Skin epidermis (tissue), 12 donors: ENCODE measurements around the gene IKZF4.

Source experiments
- H3K27ac ChIP-seq, 21 experiments: fragments of 200-600 bp; sonication (generic) in 11 of 21; one replicate each; pipeline ENCODE4 v1.5.0; 2020; ENCODE audit warnings: mild to moderate bottlenecking in 3 of 21, inconsistent platforms in 2 of 21, moderate library complexity in 2 of 21
- H3K4me3 ChIP-seq, 7 experiments: fragments of 200-600 bp; sonication (generic) in 2 of 7; one replicate each; pipeline ENCODE4 v1.5.0; 2020; ENCODE audit warnings: inconsistent platforms in 2 of 7, mild to moderate bottlenecking in 2 of 7, moderate library complexity in 1 of 7

Gene IKZF4

DNA sequence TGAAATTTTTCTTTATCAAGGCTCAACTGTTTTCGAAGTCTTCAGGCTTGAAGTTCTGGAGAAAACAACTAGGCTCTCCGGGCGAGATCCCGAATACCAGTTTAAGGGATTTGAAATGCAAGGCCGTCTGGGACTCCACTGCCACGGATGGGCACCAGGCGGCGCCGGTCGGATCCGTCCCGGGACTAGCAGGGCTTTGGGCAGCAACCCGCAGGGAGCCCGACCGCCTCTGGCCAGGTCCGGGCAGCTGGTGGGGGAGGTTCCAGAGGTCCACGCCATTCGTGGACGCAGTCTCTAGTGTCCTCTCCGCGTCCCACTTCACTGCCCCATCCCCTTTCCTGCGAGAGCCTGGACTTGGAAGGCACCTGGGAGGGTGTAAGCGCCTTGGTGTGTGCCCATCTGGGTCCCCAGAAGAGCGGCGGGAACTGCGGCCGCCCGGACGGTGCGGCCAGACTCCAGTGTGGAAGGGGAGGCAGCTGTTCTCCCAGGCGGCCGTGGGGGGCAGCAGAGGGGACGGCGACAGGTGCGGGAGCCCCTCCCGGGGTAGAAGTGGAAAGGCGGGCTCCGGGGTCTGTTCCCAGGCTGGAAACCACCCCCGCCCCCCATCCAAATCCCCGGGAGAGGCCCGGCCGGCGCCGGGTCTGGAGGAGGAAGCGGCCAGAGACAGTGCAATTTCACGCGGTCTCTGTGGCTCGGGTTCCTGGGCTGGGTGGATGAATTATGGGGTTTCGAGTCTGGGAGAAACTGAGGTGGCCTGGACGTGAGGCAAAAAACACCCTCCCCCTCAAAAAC, 58.3 kb downstream of the IKZF4 start:
- H3K4me3 ChIP-seq = peak overlapping the region; percentile 38 to 77 (median 61)
- H3K27ac ChIP-seq = peak overlapping the region; percentile 33 to 93 (median 86)

DNA sequence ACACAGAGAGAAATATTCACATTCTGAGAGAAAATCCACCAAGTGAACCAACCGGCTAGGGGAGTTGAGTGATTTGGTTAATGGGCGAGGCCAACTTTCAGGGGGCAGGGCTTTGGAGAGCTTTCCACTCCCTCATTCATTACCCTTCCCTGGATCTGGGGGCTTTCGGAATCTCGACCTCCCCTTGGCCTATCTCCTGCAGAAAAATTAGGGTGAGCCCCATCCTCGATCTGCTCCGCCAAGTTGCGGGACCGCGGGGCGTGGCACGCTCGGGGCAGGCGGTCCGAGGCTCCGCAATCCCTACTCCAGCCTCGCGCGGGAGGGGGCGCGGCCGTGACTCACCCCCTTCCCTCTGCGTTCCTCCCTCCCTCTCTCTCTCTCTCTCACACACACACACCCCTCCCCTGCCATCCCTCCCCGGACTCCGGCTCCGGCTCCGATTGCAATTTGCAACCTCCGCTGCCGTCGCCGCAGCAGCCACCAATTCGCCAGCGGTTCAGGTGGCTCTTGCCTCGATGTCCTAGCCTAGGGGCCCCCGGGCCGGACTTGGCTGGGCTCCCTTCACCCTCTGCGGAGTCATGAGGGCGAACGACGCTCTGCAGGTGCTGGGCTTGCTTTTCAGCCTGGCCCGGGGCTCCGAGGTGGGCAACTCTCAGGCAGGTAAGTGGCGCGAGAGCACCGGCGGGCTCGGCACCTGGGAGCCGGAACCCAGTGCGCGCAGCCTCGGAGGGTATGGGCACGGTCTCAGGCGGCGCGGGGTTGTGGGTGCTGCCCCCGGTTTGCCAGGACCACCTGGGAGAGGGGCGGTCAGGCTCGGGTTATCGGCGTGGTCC, 59.1 kb downstream of the IKZF4 start, which contains the start of gene ERBB3:
Gene ERBB3 (plus strand): TSS at position 443 of the 833 bp plus-strand sequence. CDS start 136 bp downstream, at position 579.
- Histone ChIP-seq H3K4me3 (peak within 1 kb of the TSS; percentile 38 to 77 (median 61)), H3K27ac (peak within 1 kb of the TSS; percentile 33 to 93 (median 86))

DNA sequence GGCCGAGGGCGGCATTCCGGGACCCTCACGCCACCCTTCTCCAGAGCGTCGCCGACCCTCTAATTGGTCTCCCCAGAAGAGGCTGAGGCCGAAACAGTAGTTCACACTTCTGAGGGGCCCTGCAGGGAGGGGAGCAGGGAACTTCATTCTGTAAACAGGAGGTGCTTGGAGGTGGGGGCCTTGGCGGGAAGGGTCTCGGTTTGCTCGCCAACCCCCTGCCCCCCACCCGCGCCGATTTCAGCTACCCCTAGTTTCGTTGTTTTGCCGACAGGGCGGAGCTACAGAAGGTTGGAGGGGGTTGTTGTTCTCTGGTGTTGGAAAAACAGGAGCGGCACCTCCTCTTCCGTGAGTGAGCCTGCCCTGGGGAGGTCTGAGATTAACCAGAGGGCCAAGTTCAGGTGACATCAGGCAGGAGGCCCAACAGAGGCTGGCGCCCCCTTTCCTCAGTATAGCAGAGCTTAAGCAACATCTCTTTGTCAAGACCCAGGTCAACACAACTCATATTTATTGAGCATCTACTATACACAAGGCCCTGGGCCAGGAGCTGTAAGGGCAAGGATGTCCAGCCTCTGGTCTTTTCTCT, 59.8 kb downstream of the IKZF4 start:
- Histone ChIP-seq H3K27ac (peak overlapping the region in 20 of 21 experiments; percentile 68 to 93 (median 85)), H3K4me3 (peak overlapping the region; percentile 38 to 77 (median 61))

DNA sequence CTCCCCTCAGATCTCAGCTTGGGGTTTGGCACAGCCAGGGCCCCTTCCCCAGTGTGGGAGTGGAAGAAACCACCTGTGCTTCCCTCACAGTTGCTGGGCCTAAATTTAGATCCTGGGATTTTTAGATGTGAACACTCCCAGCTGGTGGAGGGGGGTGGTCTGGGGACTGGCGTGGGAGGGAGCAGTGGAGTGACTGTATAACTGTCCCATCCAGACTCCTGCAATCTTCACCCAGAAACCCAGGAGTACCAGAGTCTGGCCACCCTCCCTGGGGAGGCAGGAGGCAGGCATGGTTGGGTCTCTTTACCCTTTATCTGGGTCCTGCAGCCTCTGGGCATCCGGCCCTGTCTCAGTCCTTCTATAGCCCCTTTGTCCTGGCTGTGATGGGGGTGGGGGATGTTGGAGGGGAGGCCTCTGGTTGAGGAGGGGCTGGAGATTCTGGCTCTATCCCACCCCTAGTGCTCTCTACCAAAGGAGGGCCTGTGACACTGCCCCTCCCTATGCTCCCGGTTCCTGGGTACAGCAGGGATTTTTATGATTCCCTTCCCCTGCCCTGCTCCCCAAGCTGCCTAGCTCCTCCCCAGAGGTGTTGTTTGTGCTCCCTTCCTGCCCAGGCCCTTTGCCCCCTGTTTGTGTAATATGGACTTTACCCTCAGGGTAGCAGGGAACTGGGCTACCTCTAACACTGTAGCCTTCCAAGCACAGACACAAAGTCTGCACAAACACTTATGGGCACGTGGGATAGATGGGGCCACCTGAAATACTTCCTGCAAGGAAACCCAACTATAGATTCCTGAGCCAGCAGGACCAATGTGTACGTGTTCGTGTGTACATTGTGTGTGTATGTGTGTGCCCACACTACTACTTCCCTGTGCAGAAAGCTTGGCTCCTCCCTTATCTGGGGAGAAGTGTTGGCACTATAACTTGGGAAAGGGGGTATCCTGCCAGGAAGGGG, 60.8 kb downstream of the IKZF4 start:
- Histone ChIP-seq H3K4me3 (peak overlapping the region; percentile 38 to 77 (median 61)), H3K27ac (peak overlapping the region in 13 of 21 experiments; percentile 14 to 93 (median 87))

DNA sequence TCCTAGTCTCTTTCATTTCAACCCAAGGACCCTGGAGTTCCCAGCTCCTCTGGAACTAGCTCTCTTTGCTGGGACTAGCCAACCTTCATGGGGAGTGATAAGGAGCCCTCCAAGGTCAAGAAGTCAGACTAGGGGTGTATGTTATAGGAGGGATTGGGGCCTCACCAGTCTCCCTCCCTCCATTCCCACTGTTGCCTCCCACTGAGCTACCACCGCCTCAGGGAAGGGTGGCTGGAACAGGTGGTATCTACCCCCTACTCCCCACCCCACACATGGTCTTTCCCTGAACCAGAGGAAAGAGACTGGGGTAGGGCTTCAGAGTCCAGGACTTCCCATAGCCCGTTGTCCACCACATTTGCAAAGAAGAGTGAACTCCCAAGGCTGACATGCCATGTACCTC, 61.5 kb downstream of the IKZF4 start:
- Histone ChIP-seq H3K4me3 (no peak overlapping the region), H3K27ac (peak overlapping the region in 6 of 21 experiments; percentile 8 to 93 (median 62))

DNA sequence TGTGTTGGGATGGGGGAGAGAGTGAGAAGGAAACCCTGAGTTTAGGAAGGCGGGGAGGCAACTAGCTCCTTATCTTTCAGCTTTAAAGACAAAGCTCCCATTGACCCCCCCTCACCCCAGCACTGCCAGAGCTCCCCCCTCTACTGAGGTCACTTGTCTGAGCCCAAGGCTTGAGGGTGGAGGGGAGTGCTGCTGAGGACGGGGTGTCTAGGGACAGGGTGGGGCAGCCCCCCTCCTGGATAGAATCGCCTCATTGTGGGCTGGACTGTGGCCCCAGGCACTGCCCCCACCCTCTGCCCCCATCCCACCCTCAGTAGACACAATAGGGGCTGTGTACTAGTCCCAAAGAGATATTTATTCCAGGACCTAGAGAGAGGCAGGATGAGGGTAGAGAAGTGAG, 62.1 kb downstream of the IKZF4 start:
- Histone ChIP-seq H3K27ac (peak overlapping the region in 5 of 21 experiments; percentile 2 to 93 (median 43)), H3K4me3 (no peak overlapping the region)

DNA sequence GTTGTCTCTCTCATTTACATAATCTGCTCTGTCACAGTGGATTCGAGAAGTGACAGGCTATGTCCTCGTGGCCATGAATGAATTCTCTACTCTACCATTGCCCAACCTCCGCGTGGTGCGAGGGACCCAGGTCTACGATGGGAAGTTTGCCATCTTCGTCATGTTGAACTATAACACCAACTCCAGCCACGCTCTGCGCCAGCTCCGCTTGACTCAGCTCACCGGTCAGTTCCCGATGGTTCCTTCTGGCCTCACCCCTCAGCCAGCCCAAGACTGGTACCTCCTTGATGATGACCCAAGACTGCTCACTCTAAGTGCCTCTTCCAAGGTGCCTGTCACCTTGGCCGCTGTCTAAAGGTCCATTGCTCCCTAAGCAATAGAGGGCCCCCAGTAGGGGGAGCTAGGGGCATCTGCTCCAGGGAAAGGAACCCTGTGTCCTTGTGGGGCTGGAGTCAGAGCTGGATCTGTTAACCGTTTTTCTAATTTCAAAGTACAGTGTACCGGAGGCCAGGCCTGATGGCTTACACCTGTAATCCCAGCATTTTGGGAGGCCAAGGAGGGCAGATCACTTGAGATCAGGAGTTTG, 64.2 kb downstream of the IKZF4 start:
- peak overlapping the region in 2 of 21 experiments; percentile 39 to 42 for H3K27ac ChIP-seq
- no peak overlapping the region for H3K4me3 ChIP-seq

DNA sequence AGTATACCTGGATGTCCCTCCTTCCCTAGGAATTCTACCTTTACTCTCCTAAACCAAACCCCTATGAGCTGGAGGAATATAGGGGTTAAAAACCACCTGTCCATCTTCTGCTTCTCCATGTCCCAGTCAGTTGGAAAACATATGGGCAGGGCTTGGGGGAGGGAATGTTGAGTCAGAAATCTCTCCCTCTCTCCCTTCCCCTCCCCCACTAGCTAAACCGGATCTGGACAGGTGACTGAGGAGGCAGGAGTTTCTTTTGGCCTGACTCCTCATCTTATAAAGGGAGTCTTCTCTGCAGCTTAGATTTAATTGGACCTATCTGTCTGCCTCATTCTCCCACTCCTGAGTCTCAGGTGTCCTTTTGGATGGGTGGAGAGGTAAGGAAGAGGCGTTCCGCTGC, 65.3 kb downstream of the IKZF4 start:
- peak overlapping the region in 3 of 21 experiments; percentile 6 to 31 (median 9) for H3K27ac ChIP-seq
- H3K4me3 ChIP-seq = no peak overlapping the region

DNA sequence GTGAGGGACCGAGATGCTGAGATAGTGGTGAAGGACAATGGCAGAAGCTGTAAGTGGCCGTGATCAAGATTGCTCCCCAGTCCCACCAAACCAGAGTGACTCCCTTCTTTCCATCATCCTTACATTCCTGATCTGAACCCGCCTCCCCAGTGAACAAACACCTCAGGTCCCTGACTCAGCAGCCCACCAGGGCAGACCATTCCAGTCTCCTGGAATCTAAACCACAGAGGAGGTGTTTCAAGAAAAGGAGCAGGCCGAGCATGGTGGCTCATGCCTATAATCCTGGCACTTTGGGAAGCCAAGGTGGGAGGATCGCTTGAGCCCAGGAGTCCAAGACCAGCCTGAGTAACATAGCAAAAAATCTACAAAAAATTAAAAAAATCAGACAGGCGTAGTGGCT, 65.8 kb downstream of the IKZF4 start:
- peak overlapping the region in 6 of 21 experiments; percentile 6 to 37 (median 24) for H3K27ac ChIP-seq

DNA sequence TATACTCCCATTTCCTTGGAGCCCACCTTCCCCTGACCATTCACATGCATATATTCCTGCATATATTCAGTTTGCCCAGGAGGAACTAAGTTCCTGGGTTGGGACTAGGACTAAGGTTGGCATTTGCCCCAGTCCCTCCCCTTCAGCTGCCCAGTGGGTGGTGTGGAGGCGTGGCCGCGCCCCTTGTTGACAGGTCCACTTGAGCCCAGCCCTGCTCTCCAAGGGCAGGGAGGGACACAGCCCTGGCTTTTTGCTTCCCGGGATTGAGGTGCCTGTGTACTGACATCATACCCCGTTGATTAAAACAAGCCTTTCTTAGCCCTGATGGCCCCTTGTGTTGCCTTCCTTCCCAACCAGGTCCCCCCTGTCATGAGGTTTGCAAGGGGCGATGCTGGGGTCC, 66.4 kb downstream of the IKZF4 start:
- H3K4me3 ChIP-seq = no peak overlapping the region
- peak overlapping the region in 6 of 21 experiments; percentile 6 to 52 (median 25) for H3K27ac ChIP-seq

More for the DNA sequence above, 65.8 kb downstream of the IKZF4 start:
- H3K4me3 ChIP-seq = no peak overlapping the region
